ENCODE results near the gene MIF4GD.

The MIF4GD gene

DNA sequence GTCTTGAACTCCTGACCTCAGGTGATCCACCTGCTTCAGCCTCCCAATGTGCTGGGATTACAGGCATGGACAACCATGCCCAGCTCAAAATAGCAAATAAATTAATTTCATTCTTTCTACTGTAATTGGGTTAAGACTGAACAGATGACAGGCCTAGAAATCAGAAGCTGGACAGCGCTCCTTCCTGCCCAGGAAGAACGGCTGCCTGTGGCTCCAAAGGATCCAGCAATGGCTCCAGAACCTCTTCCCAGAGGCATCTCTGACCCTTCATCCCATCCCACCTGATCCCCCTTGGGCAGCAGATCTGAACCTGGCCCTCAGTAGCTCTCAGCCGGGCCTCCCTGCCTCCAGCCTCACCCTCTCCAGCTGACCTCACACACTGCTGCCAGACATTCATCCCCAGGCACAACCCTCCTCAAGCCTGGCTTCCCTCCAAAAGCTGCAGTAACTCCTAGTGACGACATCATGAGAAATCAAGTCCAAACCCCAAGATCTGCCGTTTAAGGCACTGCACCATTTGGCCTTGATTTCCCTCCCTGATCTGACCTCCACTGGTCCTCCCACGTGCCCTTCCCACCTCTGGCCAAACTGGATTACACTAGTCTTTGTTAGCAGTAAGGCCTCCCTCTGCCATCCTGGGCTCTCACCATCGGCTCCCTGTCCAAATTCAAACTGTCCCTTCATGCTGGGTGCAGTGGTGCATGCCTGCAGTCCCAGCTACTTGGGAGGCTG lies 3.1 kb upstream of the MIF4GD start:
- no peak for DNase-seq (ENCODE audit: extremely low spot score)
- TF ChIP-seq, protein P1, sequence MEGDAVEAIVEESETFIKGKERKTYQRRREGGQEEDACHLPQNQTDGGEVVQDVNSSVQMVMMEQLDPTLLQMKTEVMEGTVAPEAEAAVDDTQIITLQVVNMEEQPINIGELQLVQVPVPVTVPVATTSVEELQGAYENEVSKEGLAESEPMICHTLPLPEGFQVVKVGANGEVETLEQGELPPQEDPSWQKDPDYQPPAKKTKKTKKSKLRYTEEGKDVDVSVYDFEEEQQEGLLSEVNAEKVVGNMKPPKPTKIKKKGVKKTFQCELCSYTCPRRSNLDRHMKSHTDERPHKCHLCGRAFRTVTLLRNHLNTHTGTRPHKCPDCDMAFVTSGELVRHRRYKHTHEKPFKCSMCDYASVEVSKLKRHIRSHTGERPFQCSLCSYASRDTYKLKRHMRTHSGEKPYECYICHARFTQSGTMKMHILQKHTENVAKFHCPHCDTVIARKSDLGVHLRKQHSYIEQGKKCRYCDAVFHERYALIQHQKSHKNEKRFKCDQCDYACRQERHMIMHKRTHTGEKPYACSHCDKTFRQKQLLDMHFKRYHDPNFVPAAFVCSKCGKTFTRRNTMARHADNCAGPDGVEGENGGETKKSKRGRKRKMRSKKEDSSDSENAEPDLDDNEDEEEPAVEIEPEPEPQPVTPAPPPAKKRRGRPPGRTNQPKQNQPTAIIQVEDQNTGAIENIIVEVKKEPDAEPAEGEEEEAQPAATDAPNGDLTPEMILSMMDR (IDR thresholded peaks at IDR 0.05; ENCODE audit: control extremely low read depth, extremely low read depth, low read depth, missing control alignments) = no peak
- POLR2A ChIA-PET = interaction anchor here (2.3 kb wide), 1 partner anchor 15 kb away, joined by 11 read pairs; the partner anchor contains the start of gene SLC25A19
- CTCF ChIA-PET = interaction anchor here (7.7 kb wide), 1 partner anchor 20 kb away, joined by 108 read pairs; the partner anchor contains the start of gene SLC25A19

GRCh38 chr17:75272848-75273184 lies 1.8 kb upstream of the MIF4GD start:
- CTCF ChIA-PET = interaction anchor here (2.7 to 7.7 kb wide), 4 partner anchors 11 to 140 kb away, joined by 10 to 108 read pairs (median 60); partner anchors contain the start of genes GGA3, MRPS7 and SLC25A19
- TF ChIP-seq, protein P1 (IDR thresholded peaks at IDR 0.05; ENCODE audit: control extremely low read depth, extremely low read depth, low read depth, missing control alignments) = no peak
- no peak for DNase-seq (ENCODE audit: extremely low spot score)
- POLR2A ChIA-PET = interaction anchor here (0.6 kb wide), 1 partner anchor 176 kb away, joined by 6 read pairs; no protein-coding TSS in a partner anchor

GRCh38 chr17:75271955-75272847 lies 1.2 kb upstream of the MIF4GD start:
- ChIA-PET CTCF (interaction anchor here (1.3 to 7.7 kb wide), 23 partner anchors 8 to 311 kb away, joined by 3 to 108 read pairs (median 9); partner anchors contain the start of genes GGA3, MRPS7, SLC25A19 and SUMO2), POLR2A (interaction anchor here (0.6 to 2.3 kb wide), 3 partner anchors 10 to 177 kb away, joined by 3 to 21 read pairs (median 6); partner anchors contain the start of genes GGA3 and MRPS7)
- TF ChIP-seq, protein P1 (IDR thresholded peaks at IDR 0.05; ENCODE audit: control extremely low read depth, extremely low read depth, low read depth, missing control alignments) = no peak
- no peak for DNase-seq (ENCODE audit: extremely low spot score)

- ChIA-PET CTCF (interaction anchor here (0.6 to 7.7 kb wide), 71 partner anchors 9 to 313 kb away, joined by 3 to 108 read pairs (median 5); partner anchors contain the start of genes ARMC7, GGA3, LLGL2 and MRPL58), POLR2A (interaction anchor here (0.6 to 2.3 kb wide), 10 partner anchors 9 to 240 kb away, joined by 3 to 21 read pairs (median 6); partner anchors contain the start of genes GGA3, JPT1, MRPS7 and SLC25A19)
- TF ChIP-seq, protein P1 (IDR thresholded peaks at IDR 0.05; ENCODE audit: control extremely low read depth, extremely low read depth, low read depth, missing control alignments) = peak; percentile 96
Measured at GRCh38 chr17:75271233-75271954, 363 bp upstream of the MIF4GD start.

DNA sequence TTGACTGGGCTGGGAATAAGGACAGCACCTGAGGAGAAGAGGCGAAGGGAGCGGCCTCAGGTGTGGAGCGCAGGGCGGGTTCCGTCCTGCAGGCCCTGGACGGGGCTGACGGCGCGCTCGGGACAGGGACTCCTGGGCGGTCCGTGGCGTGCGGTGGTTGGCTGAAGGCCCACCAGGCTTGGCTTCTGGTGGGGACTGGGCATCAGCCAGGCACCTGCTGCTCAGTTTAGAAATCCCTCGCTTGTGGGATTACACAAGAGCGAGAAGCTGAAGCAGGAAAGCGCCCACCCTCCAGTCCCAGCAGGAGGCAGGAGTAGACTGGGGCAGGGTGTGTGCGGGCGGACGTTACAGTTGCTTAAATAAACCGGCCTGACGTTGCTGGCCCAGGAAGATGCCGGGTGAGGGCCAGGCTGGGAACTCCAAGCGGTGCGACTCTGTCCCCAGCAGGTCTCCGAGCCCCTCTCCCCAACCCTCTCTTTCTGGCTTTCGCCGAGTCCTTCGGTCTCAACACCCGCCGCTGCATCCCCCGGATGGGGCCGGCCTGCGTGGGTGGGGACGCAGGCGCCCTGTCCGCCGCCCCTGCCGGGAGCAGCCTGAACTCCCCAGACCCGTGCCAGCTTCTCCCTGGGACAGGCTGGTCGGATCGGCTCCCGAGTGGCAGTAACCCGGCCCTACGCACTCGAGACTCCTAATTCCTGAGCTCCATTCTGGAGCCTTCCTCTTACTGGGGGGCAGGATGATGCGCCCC lies 639 bp downstream of the MIF4GD start:
- ChIA-PET CTCF (interaction anchor here (0.6 to 7.7 kb wide), 75 partner anchors 9 to 312 kb away, joined by 3 to 108 read pairs (median 5); partner anchors contain the start of genes ARMC7, GGA3, GRB2 and LLGL2), POLR2A (interaction anchor here (0.5 to 2.3 kb wide), 11 partner anchors 8 to 314 kb away, joined by 3 to 21 read pairs (median 5); partner anchors contain the start of genes GGA3, JPT1, MRPS7 and SLC25A19)
- peak; percentile 81 for DNase-seq (ENCODE audit: extremely low spot score)
- TF ChIP-seq, protein P1 (IDR thresholded peaks at IDR 0.05; ENCODE audit: control extremely low read depth, extremely low read depth, low read depth, missing control alignments) = peak; percentile 40

More at GRCh38 chr17:75271233-75271954, 363 bp upstream of the MIF4GD start:
- peak; percentile 96 for DNase-seq (ENCODE audit: extremely low spot score)

Data from GM10248 (cell line).